A673 (cell line): ENCODE data around the gene TTC12. TPM values are rescaled to one million over a fixed set of nuclear protein-coding genes. Genes with fewer than 3 reads are reported as not detected.

Experiments
- BruUV-seq: library from RNA; stranded (reverse); fragments of 400-500 nt; replicated peaks from 2 replicates; lab custom pipeline; 2021; lab: Mats Ljungman, UMichigan
- CTCF ChIA-PET: fragments of 300-600 bp; sonication (Branson Sonifier 250); formaldehyde crosslinking; loops from one replicate; lab custom pipeline; 2022; ENCODE audit warnings: antibody characterized with exemption; lab: Charles Lee
- POLR2A ChIA-PET: fragments of 300-600 bp; sonication (Branson Sonifier 250); formaldehyde crosslinking; loops from one replicate; lab custom pipeline; 2022; ENCODE audit warnings: antibody characterized with exemption; ENCODE audit not compliant: low non-redundant PET; lab: Charles Lee
- DNase-seq: peaks from one replicate; pipeline ENCODE4 v3.0.0-alpha.2; 2015; ENCODE audit warnings: low spot score
- H3K27ac ChIP-seq: fragments of 200-600 bp; sonication (generic); 2 replicates; pipeline ENCODE4 v1.5.1; 2016; ENCODE audit warnings: mixed run types, low read depth, mild to moderate bottlenecking, mixed read lengths, antibody characterized with exemption, low read length; ENCODE audit not compliant: poor library complexity, severe bottlenecking
- H3K27me3 ChIP-seq: fragments of 200-600 bp; sonication (generic); replicated peaks from 2 replicates; pipeline ENCODE4 v1.6.1; 2017; ENCODE audit warnings: mixed run types, low read depth, mild to moderate bottlenecking, mixed read lengths, antibody characterized with exemption, low read length; ENCODE audit not compliant: insufficient read depth, poor library complexity
- H3K36me3 ChIP-seq: fragments of 200-600 bp; sonication (generic); 2 replicates; pipeline ENCODE4 v1.6.1; 2016; ENCODE audit warnings: mixed run types, mild to moderate bottlenecking, mixed read lengths, antibody characterized with exemption, low read length; ENCODE audit not compliant: insufficient read depth, poor library complexity, severe bottlenecking
- H3K4me1 ChIP-seq: fragments of 200-600 bp; sonication (generic); 2 replicates; pipeline ENCODE4 v1.6.1; 2017; ENCODE audit warnings: mixed run types, mild to moderate bottlenecking, mixed read lengths, antibody characterized with exemption, low read length; ENCODE audit not compliant: insufficient read depth, poor library complexity, severe bottlenecking
- H3K4me3 ChIP-seq: fragments of 200-600 bp; sonication (generic); 2 replicates; pipeline ENCODE4 v1.5.1; 2016; ENCODE audit warnings: low read depth, mixed run types, mild to moderate bottlenecking, mixed read lengths, low read length; ENCODE audit not compliant: poor library complexity, severe bottlenecking
- H3K9me3 ChIP-seq: fragments of 200-600 bp; sonication (generic); 2 replicates; pipeline ENCODE4 v1.6.1; 2016; ENCODE audit warnings: mixed run types, low read depth, mild to moderate bottlenecking, mixed read lengths, antibody characterized with exemption, low read length; ENCODE audit not compliant: poor library complexity, severe bottlenecking
- CTCF ChIP-seq: fragments of 300-800, 200-600 bp; sonication (generic); conservative IDR thresholded peaks from 2 replicates; pipeline ENCODE4 v1.5.1; 2017; ENCODE audit warnings: low read depth, mild to moderate bottlenecking, antibody characterized with exemption, low read length, moderate library complexity, mixed read lengths
- EZH2 ChIP-seq: fragments of 200-600 bp; sonication (generic); IDR thresholded peaks from 2 replicates; pipeline ENCODE4 v1.6.1; 2017; ENCODE audit warnings: borderline replicate concordance, low read depth, mild to moderate bottlenecking, mixed read lengths, antibody characterized with exemption, low read length; ENCODE audit not compliant: poor library complexity, severe bottlenecking
- intact Hi-C: fragments of 100-400 bp; cut with micrococcal nuclease; formaldehyde crosslinking; loops from one replicate; pipeline ENCODE4 v1.10.0; 2022; ENCODE audit not compliant: unreplicated experiment
- total RNA-seq: library from RNA; stranded (reverse); gene quantifications from 2 replicates; pipeline ENCODE4 v1.2.3, GENCODE V29; 2021

Gene TTC12
- total RNA-seq, 1 experiment from 2014 or later = not detected

- Histone ChIP-seq H3K36me3 (no peaks in the 10 kb centered on the region), H3K4me3 (no peak overlapping the region), H3K27me3 (no peaks in the 10 kb centered on the region), H3K27ac (no peak overlapping the region), H3K4me1 (no peaks in the 10 kb centered on the region), H3K9me3 (no peaks in the 10 kb centered on the region)
- TF ChIP-seq EZH2 (no peak), CTCF (no peak)
- ChIA-PET POLR2A (no interaction called here), CTCF (interaction anchor here (3.6 kb wide), 1 partner anchor 699 kb away, joined by 41 read pairs; no protein-coding TSS in a partner anchor)
- intact Hi-C loops = loop anchor here (5.0 kb wide), 3 partner anchors 325 to 845 kb away; partner anchors contain the start of gene NCAM1
- no TSS peak for BruUV-seq
- no peak for DNase-seq
Measured at GRCh38 chr11:113286509-113287497, 27.6 kb upstream of the TTC12 start.

- ChIA-PET POLR2A (no interaction called here), CTCF (interaction anchor here (3.6 kb wide), 1 partner anchor 700 kb away, joined by 41 read pairs; no protein-coding TSS in a partner anchor)
- Histone ChIP-seq H3K4me3 (no peak overlapping the region), H3K36me3 (no peaks in the 10 kb centered on the region), H3K27ac (no peak overlapping the region), H3K9me3 (no peaks in the 10 kb centered on the region), H3K27me3 (no peaks in the 10 kb centered on the region), H3K4me1 (no peaks in the 10 kb centered on the region)
- intact Hi-C loops = loop anchor here (2.0 to 5.0 kb wide), 6 partner anchors 169 to 1067 kb away; partner anchors contain the start of gene NCAM1
- BruUV-seq = no TSS peak
- no peak for DNase-seq
- TF ChIP-seq EZH2 (no peak), CTCF (no peak)
Measured at GRCh38 chr11:113287801-113288200, 26.6 kb upstream of the TTC12 start.

- DNase-seq = no peak
- TF ChIP-seq EZH2 = no peak
- no peak for TF ChIP-seq CTCF
- no peak overlapping the region for H3K4me3 ChIP-seq
- no peaks in the 10 kb centered on the region for H3K27me3 ChIP-seq
- ChIA-PET CTCF (interaction anchor here (3.6 kb wide), 1 partner anchor 700 kb away, joined by 41 read pairs; no protein-coding TSS in a partner anchor), POLR2A (no interaction called here)
- no peaks in the 10 kb centered on the region for H3K4me1 ChIP-seq
- H3K27ac ChIP-seq = no peak overlapping the region
- BruUV-seq = no TSS peak
- no peaks in the 10 kb centered on the region for H3K9me3 ChIP-seq
- intact Hi-C loops = loop anchor here (2.0 to 5.0 kb wide), 6 partner anchors 170 to 1068 kb away; partner anchors contain the start of gene NCAM1
- H3K36me3 ChIP-seq = no peaks in the 10 kb centered on the region
Measured at GRCh38 chr11:113288286-113288863, 26.0 kb upstream of the TTC12 start.
